SK-N-DZ (cell line): ENCODE results near the gene HOOK1. TPM values are rescaled to one million over a fixed set of nuclear protein-coding genes. Genes with fewer than 3 reads are reported as not detected.

Experiments used
- DNase-seq: peaks from one replicate; pipeline ENCODE4 v3.0.0-alpha.2; 2015; ENCODE audit warnings: low spot score
- polyA plus RNA-seq, 2 experiments: library from polyadenylated mRNA; depleted of rRNA; stranded (reverse); fragments of >200 nt; gene quantifications; 2 replicates each; pipeline ENCODE4 v1.2.3, GENCODE V29; 2014

Gene HOOK1
- polyA plus RNA-seq (2014; cell fraction: cytosol; rRNA removed) = 4.1 and 5.2 TPM in 2 replicates
- 9.4 and 10.3 TPM in 2 replicates for polyA plus RNA-seq (2014; cell fraction: nucleus; rRNA removed)

GRCh38 chr1:59814901-59815825, at the start of gene HOOK1:
HOOK1 (plus strand) TSS chr1:59814949; CDS start chr1:59815118, 169 bp downstream.
- DNase-seq = no peak

GRCh38 chr1:59765011-59765730, 49.6 kb upstream of the HOOK1 start:
- peak; percentile 55 for DNase-seq

- DNase-seq = peak; percentile 48
Observed at GRCh38 chr1:59766227-59766855, 48.4 kb upstream of the HOOK1 start.

GRCh38 chr1:59767119-59767518, 47.6 kb upstream of the HOOK1 start:
- DNase-seq = peak; percentile 87

- DNase-seq = peak; percentile 36
Observed at GRCh38 chr1:59768792-59769735, 45.7 kb upstream of the HOOK1 start.

- no peak for DNase-seq
Observed at GRCh38 chr1:59769736-59770095, 45.0 kb upstream of the HOOK1 start.

- DNase-seq = no peak
Observed at GRCh38 chr1:59771361-59771760, 43.4 kb upstream of the HOOK1 start.

GRCh38 chr1:59775480-59775879, 39.3 kb upstream of the HOOK1 start:
- peak; percentile 61 for DNase-seq

- DNase-seq = no peak
Observed at GRCh38 chr1:59776960-59777852, 37.5 kb upstream of the HOOK1 start.

GRCh38 chr1:59779949-59780348, 34.8 kb upstream of the HOOK1 start:
- no peak for DNase-seq

- no peak for DNase-seq
Observed at GRCh38 chr1:59788825-59789224, 25.9 kb upstream of the HOOK1 start.

- DNase-seq = no peak
Observed at GRCh38 chr1:59798600-59798999, 16.1 kb upstream of the HOOK1 start.

- DNase-seq = no peak
Observed at GRCh38 chr1:59803458-59804038, 11.2 kb upstream of the HOOK1 start.

- no peak for DNase-seq
Observed at GRCh38 chr1:59804301-59804700, 10.4 kb upstream of the HOOK1 start.

GRCh38 chr1:59805554-59805953, 9.2 kb upstream of the HOOK1 start:
- DNase-seq = no peak

GRCh38 chr1:59814180-59814900, 409 bp upstream of the HOOK1 start:
- DNase-seq = peak; percentile 92

GRCh38 chr1:59815892-59816291, 1.1 kb downstream of the HOOK1 start:
- no peak for DNase-seq

GRCh38 chr1:59816318-59816878, 1.6 kb downstream of the HOOK1 start:
- DNase-seq = no peak
